GM19099 (cell line): ENCODE measurements around the gene BMX.

ENCODE experiments used
- POLR2A ChIP-seq: IDR thresholded peaks from 3 replicates; pipeline ENCODE4 v1.6.1; 2011; ENCODE audit warnings: low read depth; ENCODE audit not compliant: insufficient read length; ENCODE audit errors: extremely low read depth

Gene BMX

DNA sequence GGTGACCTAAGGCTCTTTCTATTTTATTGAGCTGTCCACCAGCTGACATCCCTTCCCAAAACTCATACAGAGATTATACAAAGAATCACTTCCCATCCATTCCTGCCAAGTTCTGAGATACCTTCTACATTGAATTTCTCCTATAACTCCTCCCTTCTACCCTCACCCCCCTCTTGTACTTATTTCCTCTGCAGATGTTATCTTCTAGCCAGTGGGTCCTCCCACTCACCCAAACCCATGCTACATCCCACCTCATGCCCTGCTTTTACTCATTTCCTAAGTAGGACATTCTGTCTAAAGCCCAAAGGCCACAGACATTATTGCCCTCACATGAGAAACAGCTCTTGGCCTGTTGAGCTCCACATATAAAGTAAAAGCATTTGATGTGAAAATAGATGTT is 28.6 kb downstream of the BMX start:
- no peak for TF ChIP-seq POLR2A

DNA sequence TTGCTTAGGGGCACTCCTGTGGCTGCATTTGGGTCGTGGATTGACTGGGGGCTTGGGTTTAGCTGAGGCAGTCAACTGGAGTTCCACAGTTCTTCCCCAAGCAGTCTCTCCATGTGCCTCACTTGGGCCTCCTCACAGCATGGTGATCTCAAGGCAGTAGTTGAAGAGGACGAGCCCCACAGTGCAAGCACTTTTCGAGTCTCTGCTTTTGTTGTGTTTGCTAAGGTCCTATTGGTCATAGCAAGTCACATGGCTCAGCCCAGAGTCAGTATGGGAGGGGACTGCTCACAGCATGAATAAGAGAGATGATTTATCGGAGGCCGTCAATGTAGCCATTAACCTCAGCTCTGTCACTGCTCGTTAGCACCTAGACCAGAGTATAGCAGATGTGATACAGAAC is 29.7 kb downstream of the BMX start:
- no peak for TF ChIP-seq POLR2A

DNA sequence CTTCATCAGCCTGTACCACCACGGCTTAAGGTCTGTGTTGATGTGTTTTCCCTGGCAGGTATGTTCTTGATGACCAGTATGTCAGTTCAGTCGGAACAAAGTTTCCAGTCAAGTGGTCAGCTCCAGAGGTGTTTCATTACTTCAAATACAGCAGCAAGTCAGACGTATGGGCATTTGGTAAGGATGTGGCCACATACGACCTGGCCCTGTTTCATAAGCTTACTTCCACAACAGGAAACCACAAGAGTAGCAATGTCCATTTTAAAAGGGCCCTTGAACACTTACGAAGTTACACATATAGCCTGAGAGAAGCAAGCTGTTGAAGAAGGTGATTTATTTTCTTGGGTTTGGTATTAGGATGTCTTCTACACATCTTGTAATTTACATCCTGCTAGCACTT is 46.1 kb downstream of the BMX start:
- TF ChIP-seq POLR2A, result no peak

DNA sequence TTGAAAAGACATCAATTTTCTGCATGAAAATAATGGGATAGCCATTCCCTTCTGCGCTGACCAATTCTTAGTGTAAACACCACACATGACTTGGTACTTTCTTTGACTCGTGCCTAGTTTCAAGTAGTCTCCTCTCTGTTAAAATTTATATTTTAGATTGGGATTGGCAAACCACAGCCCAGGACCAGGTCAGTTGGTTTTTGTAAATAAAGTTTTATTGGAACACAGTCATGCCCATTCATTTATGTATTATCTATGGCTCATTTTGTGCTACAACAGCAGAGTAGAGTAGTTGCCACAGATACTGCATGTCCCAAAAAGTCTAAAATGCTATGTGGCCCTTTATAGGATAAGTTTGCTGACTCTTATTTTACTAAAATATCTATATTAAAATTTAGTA is 46.7 kb downstream of the BMX start:
- no peak for TF ChIP-seq POLR2A

DNA sequence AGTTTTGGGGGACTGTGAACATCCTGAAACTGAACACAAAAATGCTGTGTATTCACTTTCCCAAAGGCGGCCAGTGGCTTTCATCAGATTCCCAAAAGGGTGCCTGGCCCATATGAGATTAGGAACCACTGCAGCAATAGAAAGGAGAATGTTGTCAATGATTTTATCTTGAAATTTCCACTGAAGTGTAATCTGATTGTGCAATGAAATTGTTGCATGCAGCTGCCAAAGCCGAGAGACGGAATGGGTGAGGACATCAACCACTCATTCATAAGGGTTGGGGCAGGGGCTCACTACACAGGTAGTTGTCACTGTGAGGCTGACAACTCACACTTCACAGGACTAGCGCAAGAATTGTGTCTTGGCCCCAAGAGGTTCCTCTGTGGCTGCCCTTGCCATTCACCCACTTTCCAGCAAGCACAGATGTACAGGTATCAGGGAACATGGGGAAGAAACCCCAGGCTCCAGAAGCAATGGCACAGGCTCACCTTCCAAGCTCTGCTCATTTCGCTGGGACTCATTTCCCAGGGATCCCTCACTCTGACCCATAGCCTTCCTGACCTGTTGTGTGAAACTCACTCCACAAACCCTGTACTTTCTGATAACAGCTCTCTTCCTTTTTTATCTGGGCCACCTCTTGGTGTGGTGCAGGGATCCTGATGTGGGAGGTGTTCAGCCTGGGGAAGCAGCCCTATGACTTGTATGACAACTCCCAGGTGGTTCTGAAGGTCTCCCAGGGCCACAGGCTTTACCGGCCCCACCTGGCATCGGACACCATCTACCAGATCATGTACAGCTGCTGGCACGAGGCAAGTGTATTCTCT is 48.8 kb downstream of the BMX start:
- no peak for TF ChIP-seq POLR2A

DNA sequence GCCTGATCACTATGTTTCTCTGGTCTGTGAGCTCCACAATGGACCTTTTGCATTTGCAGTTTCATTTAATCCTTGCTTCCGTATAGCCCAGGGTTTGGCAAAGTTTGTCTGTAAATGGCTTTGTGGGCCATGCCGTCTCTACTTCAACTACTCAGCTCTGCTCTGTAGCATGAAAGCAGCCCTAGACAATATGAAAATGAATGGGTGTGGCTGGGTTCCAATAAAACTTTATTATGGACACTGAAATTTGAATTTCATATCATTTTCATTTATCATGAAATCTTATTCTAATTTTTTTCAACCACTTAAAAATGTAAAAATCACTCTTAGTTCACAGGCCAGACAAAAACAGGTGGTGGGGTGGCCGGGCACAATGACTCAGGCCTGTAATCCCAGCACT is 58.6 kb downstream of the BMX start:
- TF ChIP-seq POLR2A, result no peak

DNA sequence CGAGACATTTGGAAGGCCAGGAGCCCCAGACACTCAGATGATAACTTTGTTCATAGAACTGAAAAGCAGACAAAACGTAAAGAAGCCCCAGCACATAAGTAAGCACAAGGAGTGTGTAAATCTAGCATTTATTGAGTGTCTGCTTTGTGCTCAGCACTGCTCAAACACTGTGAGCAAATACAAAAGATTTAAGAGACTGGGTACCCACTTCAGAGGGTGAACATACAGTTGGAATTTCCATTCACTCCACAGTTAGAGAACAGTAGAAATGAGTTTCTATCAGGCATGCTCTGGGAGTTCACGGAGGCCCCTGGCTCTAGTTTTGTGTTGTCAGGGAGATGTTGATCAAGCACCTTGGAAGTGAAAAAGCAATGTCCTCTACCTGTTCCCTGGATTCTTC is 60.3 kb downstream of the BMX start:
- no peak for TF ChIP-seq POLR2A

DNA sequence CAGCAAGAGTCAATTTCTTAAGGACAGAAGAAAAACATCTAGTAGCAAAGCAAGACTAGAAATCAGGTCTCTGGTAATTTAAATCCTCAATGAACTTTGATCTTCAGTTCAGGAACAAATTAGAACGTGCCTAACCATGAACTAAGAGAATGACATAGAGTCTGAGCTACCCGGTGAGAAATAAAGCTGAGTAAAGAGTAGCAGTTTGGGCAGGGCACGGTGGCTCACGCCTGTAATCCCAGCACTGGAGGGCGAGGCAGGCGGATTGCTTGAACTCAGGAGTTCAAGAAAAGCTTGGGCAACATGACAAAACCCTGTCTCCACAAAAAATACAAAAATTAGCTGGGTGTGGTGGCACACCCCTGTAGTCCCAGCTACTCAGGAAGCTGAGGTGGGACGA is 62.4 kb downstream of the BMX start:
- TF ChIP-seq POLR2A, result no peak

DNA sequence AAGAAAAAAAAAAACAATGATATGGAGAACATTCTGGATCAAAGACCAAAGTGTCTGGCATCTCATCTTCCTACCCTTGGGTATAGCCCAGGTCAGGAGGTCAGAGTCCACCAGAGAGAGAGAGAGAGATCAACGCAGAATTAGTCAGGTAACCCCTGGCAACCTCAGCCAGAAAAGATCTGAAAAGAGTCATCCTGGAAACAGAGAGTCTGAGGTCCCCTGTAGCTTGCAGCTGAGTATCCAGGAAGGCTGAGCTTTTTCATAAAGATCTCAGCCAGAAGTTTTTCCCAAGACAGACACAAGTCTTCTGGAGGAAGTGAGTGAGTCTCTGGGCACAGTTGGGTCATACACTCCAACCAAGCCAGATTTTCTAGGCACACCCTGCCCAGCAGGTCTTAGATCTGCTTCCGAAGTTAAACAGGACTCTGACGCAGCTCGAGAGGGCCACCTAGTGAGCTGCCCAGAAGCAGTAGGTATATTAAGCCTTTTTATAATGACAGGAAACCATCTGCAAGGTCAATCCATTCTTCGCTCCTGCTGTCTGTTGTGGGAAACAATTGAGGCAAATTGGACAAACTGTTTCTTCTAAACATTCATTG is 64.5 kb downstream of the BMX start:
- TF ChIP-seq POLR2A, result no peak

DNA sequence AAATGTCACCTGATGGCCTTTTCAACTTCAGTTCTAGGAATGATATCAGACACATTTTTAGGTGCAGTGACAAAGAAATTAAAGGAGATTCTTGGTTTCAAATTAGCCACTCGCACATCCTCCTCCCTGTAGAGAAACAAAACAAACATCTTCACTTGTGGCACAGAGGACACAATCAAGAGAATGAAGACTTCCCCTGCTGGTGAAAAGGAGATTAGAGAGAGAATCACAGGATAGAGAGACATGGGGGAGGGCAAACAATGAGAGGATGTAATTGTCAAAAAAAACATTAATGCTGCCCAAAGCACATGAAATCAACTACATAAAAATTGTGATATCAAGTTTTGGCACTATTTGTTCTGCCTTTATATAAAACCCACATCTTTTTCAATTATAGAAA is 65.6 kb downstream of the BMX start:
- no peak for TF ChIP-seq POLR2A

DNA sequence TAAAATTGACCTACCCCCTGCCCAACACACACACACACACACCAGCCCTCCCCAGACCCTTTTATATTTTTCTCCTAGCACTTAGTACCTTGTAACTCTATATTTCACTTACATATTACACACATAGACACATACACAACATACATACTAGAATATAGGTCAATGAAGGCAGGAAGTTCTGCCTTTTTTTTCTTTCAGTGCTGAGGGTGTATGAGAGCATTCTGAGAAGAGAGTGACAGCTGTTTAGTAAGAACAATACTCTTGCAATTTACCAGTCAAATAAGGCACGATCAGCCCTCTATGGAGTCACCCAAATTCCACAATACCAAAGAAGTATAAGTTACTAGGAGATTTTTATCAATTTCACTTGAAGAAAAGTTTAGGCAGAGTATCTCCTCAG is 66.7 kb downstream of the BMX start:
- TF ChIP-seq POLR2A, result no peak

DNA sequence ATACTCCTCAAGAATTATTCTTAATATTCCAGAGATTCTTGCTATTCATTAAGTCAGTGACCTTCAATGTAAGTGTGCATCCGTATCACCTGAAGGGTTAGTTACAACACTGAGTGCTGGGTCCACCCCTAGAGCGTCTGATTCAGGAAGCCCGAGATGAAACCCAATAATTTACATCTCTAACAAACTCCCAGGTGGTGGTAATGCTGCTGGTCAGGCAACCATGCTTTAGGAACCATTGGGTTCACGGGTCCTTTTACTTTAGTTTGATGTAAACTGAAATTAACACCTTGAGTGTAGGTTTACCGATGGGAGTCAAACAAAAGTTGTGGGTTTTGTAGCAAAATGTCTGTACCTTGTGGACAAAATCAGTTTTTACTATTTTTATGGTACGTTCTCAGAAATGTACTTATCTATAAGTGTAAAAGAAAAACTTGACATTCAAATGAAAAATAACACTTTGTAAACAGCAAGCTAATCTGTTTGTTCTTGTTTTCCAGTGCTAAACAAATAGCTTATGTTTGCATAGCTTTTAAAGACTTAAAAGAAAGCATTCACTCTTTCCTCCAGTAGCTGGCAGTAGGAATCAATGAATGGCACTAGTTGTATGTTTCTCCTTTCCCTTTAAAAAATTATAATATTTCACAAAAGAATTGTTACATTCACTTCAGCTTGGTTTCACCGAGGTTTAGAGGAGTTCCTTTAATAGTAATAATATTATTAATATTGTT is 67.4 kb downstream of the BMX start:
- TF ChIP-seq POLR2A, result no peak

DNA sequence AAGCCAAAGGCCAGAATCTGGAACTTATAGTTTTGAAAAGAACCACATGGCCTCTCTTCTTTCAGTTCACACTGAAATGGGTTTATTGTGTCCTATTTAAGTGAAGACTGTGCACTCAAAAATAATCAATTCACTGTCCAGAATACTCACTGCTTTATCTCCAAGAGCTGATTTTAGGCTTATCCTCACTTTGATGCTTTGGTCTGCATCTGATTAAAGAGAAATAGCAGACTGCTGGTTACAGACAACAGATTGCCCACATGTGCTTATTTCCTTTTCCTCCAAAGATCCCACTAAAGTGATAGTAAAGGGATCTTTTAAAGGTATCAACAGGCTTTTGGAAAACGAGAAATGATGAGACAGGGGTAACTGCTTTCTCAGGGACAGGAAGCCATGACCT is 69.5 kb downstream of the BMX start:
- TF ChIP-seq POLR2A, result no peak

DNA sequence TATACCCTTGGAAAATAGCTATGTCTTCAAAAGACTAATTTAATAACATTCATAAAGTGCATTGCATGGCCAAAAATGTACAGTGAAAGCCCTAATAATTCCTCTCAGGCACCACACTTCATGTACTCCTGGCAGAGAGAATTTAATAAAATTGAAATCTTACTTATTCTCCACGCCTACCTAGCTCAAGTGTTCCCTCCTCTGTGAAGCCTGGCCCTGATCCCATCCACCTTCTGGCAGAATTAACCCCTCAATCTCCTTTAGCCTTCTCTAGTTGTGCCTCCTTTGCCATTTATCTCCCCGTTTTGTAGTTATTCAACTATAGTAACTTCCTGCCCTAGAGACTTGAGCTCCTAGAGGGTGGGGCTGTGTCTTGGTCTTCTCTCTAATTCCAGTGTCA is 73.4 kb downstream of the BMX start:
- TF ChIP-seq POLR2A, result no peak

DNA sequence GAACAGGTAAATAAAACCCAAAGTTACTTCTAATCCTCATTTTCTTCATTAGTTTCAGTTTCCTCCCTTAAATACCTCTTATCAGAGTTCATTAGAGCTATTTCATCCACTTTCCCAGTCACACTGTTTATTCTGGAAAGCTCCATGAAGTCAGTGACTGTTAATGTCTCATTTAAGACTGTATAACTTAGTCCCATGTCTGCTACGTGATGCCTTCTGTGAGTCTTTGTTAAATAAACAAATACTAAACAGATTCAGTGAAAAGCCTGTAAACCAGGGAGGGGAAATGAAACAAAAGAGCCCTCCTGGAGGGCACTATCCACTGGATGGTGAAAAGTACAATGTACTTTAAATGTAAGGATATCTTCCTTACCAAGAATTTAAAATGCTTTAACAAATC is 75.4 kb downstream of the BMX start:
- no peak for TF ChIP-seq POLR2A
